Measurements from ENCODE around the gene CCDC116.

CCDC116 gene

GRCh38 chr22:21680830-21681565, 48.4 kb downstream of the CCDC116 start:
- TF ChIP-seq CTCF (IDR thresholded peaks at IDR 0.05; ENCODE audit: low read depth, low read length, missing control alignments), result no peak
- DNase-seq (ENCODE audit: low read depth), result no peak
- no peak overlapping the region for H3K4me3 ChIP-seq (ENCODE audit: low read depth, low read length)

GRCh38 chr22:21681566-21682370, 49.2 kb downstream of the CCDC116 start:
- DNase-seq (ENCODE audit: low read depth), result no peak
- no peak overlapping the region for H3K4me3 ChIP-seq (ENCODE audit: low read depth, low read length)
- TF ChIP-seq CTCF (IDR thresholded peaks at IDR 0.05; ENCODE audit: low read depth, low read length, missing control alignments), result no peak

GRCh38 chr22:21682385-21683175, 50.0 kb downstream of the CCDC116 start:
- H3K4me3 ChIP-seq (ENCODE audit: low read depth, low read length), result no peak overlapping the region
- TF ChIP-seq CTCF (IDR thresholded peaks at IDR 0.05; ENCODE audit: low read depth, low read length, missing control alignments), result no peak
- no peak for DNase-seq (ENCODE audit: low read depth)

- no peak for TF ChIP-seq CTCF (IDR thresholded peaks at IDR 0.05; ENCODE audit: low read depth, low read length, missing control alignments)
- DNase-seq (ENCODE audit: low read depth), result no peak
- no peak overlapping the region for H3K4me3 ChIP-seq (ENCODE audit: low read depth, low read length)
Observed at GRCh38 chr22:21683401-21683811, 50.8 kb downstream of the CCDC116 start.

GRCh38 chr22:21684492-21685163, 52.1 kb downstream of the CCDC116 start:
- H3K4me3 ChIP-seq (ENCODE audit: low read depth, low read length), result no peak overlapping the region
- DNase-seq (ENCODE audit: low read depth), result no peak
- no peak for TF ChIP-seq CTCF (IDR thresholded peaks at IDR 0.05; ENCODE audit: low read depth, low read length, missing control alignments)

GRCh38 chr22:21685164-21685513, 52.6 kb downstream of the CCDC116 start:
- no peak for TF ChIP-seq CTCF (IDR thresholded peaks at IDR 0.05; ENCODE audit: low read depth, low read length, missing control alignments)
- DNase-seq (ENCODE audit: low read depth), result no peak
- no peak overlapping the region for H3K4me3 ChIP-seq (ENCODE audit: low read depth, low read length)

All from GM12864 (cell line).